Sigmoid colon (tissue), 7 donors: ENCODE data around the gene STRIP1. TPM values are rescaled to one million over a fixed set of nuclear protein-coding genes. Genes with fewer than 3 reads are reported as not detected.
A peak's percentile ranks its signal among the peaks of the same experiment; 100 is the strongest.

Experiments used
- DNase-seq: peaks from one replicate; pipeline ENCODE4 v3.0.0-alpha.2; 2019
- H3K27ac ChIP-seq, 4 donors: fragments of 200-600 bp; sonication (generic); one replicate each; pipeline ENCODE4 v1.5.1; 2016 to 2019; ENCODE audit warnings: mild to moderate bottlenecking in 1 of 4
- H3K27me3 ChIP-seq, 3 donors: fragments of 200-600 bp; sonication (generic); one replicate each; pipeline ENCODE4 v1.5.1; 2019; ENCODE audit warnings: mild to moderate bottlenecking in 1 of 3
- H3K36me3 ChIP-seq, 4 donors: fragments of 200-600 bp; sonication (generic); one replicate each; pipeline ENCODE4 v1.5.1; 2016 to 2019
- H3K4me1 ChIP-seq, 4 donors: fragments of 200-600 bp; sonication (generic); one replicate each; pipeline ENCODE4 v1.5.1; 2017 to 2019
- H3K4me3 ChIP-seq, 4 donors: fragments of 200-600 bp; sonication (generic); one replicate each; pipeline ENCODE4 v1.5.1; 2017 to 2019; ENCODE audit warnings: mild to moderate bottlenecking in 2 of 4, moderate library complexity in 1 of 4
- H3K9me3 ChIP-seq, 4 donors: fragments of 200-600 bp in 3 of 4; sonication (generic) in 3 of 4; one replicate each; pipeline versions ENCODE4 v1.5.1 to v1.6.1; 2013 to 2019
- EP300 ChIP-seq, 4 donors: sonication (generic); formaldehyde crosslinking; IDR thresholded peaks; one replicate each; pipeline ENCODE4 v1.6.1; 2017; ENCODE audit warnings: antibody characterized with exemption in 4 of 4
- POLR2A ChIP-seq, 2 donors: fragments of 450-650 bp; IDR thresholded peaks; one replicate each; pipeline ENCODE4 v1.6.1; 2016; ENCODE audit warnings: antibody characterized with exemption in 2 of 2, mild to moderate bottlenecking in 2 of 2, moderate library complexity in 2 of 2
- POLR2AphosphoS5 ChIP-seq, 4 donors: sonication (generic); formaldehyde crosslinking; IDR thresholded peaks; one replicate each; pipeline ENCODE4 v1.6.1; 2017; ENCODE audit warnings: antibody characterized with exemption in 4 of 4
- WGBS, 2 donors: extraction: QIAGEN DNeasy Blood & Tissue Kit; methylation state at CpG; one replicate each; pipeline ENCODE4 v1.1.7; 2013; 5-methylcytosine and 5-hydroxymethylcytosine counted together
- intact Hi-C: fragments of 100-400 bp; cut with DNase I; formaldehyde crosslinking; loops from one replicate; pipeline ENCODE4 v1.15.1; 2023
- polyA plus RNA-seq, 3 donors: library from polyadenylated mRNA; stranded (reverse); fragments of 200-250 nt; gene quantifications; one replicate each; pipeline ENCODE4 v1.2.3, GENCODE V29; 2013
- total RNA-seq, 4 donors: library from RNA; depleted of rRNA; stranded (reverse); fragments of >200 nt; gene quantifications; one replicate each; pipeline ENCODE4 v1.1.0, GENCODE V29; 2016
- TF ChIP-seq, protein P1 (sequence below), 4 experiments: fragments of 450-650 bp in 3 of 4; fragments of 200-600 bp in 1 of 4; IDR thresholded peaks; one replicate each; pipeline ENCODE4 v1.5.1; 2016 to 2019; ENCODE audit warnings: antibody characterized with exemption in 4 of 4, mild to moderate bottlenecking in 3 of 4, moderate library complexity in 2 of 4
- donor health status: healthy with polysubstance abuse.
- donor health status: Bipolar disorder and iron deficiency.
- donor health status: healthy.

Gene STRIP1
- total and polyA plus RNA-seq, 7 donors = 7.9 to 47.8 (median 32.8) TPM

DNA sequence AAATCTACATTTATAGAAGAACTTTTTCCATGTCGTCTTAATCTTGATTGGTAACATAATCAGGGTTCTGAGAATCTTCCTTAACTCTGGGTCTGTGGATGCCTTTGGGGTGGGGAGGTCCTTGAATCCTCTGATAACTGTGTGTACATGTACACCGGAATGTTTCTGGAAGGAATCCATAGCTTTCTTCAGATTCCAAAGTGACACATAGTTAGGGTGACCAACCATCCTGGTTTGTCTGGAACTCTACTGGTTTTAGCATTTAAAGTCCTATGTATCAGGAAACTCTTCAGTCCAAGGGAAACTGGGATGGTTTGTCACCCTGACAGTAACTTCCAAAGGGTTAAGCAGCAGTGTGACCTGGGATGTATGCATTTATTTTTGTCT lies 16.8 kb downstream of the STRIP1 start:
- TF ChIP-seq, protein P1, sequence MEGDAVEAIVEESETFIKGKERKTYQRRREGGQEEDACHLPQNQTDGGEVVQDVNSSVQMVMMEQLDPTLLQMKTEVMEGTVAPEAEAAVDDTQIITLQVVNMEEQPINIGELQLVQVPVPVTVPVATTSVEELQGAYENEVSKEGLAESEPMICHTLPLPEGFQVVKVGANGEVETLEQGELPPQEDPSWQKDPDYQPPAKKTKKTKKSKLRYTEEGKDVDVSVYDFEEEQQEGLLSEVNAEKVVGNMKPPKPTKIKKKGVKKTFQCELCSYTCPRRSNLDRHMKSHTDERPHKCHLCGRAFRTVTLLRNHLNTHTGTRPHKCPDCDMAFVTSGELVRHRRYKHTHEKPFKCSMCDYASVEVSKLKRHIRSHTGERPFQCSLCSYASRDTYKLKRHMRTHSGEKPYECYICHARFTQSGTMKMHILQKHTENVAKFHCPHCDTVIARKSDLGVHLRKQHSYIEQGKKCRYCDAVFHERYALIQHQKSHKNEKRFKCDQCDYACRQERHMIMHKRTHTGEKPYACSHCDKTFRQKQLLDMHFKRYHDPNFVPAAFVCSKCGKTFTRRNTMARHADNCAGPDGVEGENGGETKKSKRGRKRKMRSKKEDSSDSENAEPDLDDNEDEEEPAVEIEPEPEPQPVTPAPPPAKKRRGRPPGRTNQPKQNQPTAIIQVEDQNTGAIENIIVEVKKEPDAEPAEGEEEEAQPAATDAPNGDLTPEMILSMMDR (IDR thresholded peaks at IDR 0.05) = no peak
- TF ChIP-seq POLR2AphosphoS5 (IDR thresholded peaks at IDR 0.05) (no peak), POLR2A (IDR thresholded peaks at IDR 0.05) (no peak), EP300 (IDR thresholded peaks at IDR 0.05) (no peak)
- Histone ChIP-seq H3K4me3 (no peak overlapping the region), H3K4me1 (peaks cover 0 to 23% (median 21%) of the 10 kb centered on the region in 4 donors), H3K9me3 (no peaks in the 10 kb centered on the region), H3K36me3 (peaks cover 31 to 100% (median 64%) of the 10 kb centered on the region in 4 donors), H3K27me3 (no peaks in the 10 kb centered on the region), H3K27ac (no peak overlapping the region)
- intact Hi-C loops = no loop called here
- no peak for DNase-seq
- 88 to 94% methylated on average over 2 of the region's 2 CpGs for WGBS, 2 donors

DNA sequence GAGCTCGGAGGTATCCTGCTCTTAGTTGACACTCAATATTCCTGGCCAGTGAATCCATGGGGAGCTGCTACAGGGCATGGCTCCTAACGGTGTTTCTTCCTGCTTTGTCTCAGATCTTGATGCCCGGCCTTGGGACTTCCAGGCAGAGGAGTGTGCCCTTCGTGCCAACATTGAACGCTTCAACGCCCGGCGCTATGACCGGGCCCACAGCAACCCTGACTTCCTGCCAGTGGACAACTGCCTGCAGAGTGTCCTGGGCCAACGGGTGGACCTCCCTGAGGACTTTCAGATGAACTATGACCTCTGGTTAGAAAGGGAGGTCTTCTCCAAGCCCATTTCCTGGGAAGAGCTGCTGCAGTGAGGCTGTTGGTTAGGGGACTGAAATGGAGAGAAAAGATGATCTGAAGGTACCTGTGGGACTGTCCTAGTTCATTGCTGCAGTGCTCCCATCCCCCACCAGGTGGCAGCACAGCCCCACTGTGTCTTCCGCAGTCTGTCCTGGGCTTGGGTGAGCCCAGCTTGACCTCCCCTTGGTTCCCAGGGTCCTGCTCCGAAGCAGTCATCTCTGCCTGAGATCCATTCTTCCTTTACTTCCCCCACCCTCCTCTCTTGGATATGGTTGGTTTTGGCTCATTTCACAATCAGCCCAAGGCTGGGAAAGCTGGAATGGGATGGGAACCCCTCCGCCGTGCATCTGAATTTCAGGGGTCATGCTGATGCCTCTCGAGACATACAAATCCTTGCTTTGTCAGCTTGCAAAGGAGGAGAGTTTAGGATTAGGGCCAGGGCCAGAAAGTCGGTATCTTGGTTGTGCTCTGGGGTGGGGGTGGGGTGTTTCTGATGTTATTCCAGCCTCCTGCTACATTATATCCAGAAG lies 19.4 kb downstream of the STRIP1 start:
- WGBS, 2 donors = 64 to 80% methylated on average over 16 of the region's 16 CpGs
- Histone ChIP-seq H3K9me3 (no peaks in the 10 kb centered on the region), H3K4me3 (no peak overlapping the region), H3K27me3 (no peaks in the 10 kb centered on the region), H3K4me1 (peaks cover 0 to 42% (median 34%) of the 10 kb centered on the region in 4 donors), H3K27ac (no peak overlapping the region), H3K36me3 (peaks cover 20 to 100% (median 49%) of the 10 kb centered on the region in 4 donors)
- intact Hi-C loops = loop anchor here (1.0 kb wide), 1 partner anchor 52 kb away; no protein-coding TSS in a partner anchor
- peak; percentile 80 for DNase-seq
- no peak for TF ChIP-seq POLR2AphosphoS5 (IDR thresholded peaks at IDR 0.05)
- TF ChIP-seq, protein P1 (IDR thresholded peaks at IDR 0.05) = peak; percentile 68 to 98 (median 86)

GRCh38 chr1:110055493-110056284 lies 21.3 kb downstream of the STRIP1 start:
- no peak for DNase-seq
- no peak for TF ChIP-seq POLR2A (IDR thresholded peaks at IDR 0.05)
- no peak for TF ChIP-seq EP300 (IDR thresholded peaks at IDR 0.05)
- TF ChIP-seq POLR2AphosphoS5 (IDR thresholded peaks at IDR 0.05) = no peak
- TF ChIP-seq, protein P1 (IDR thresholded peaks at IDR 0.05) = no peak
- 42 to 77% methylated on average over 5 of the region's 5 CpGs for WGBS, 2 donors
- Histone ChIP-seq H3K36me3 (peaks cover 13 to 83% (median 40%) of the 10 kb centered on the region in 4 donors), H3K4me3 (no peak overlapping the region), H3K27ac (peak overlapping the region in 3 of 4 donors; percentile 37 to 51 (median 43)), H3K9me3 (no peaks in the 10 kb centered on the region), H3K4me1 (peaks cover 0 to 29% (median 18%) of the 10 kb centered on the region in 4 donors), H3K27me3 (no peaks in the 10 kb centered on the region)
- intact Hi-C loops = no loop called here

DNA sequence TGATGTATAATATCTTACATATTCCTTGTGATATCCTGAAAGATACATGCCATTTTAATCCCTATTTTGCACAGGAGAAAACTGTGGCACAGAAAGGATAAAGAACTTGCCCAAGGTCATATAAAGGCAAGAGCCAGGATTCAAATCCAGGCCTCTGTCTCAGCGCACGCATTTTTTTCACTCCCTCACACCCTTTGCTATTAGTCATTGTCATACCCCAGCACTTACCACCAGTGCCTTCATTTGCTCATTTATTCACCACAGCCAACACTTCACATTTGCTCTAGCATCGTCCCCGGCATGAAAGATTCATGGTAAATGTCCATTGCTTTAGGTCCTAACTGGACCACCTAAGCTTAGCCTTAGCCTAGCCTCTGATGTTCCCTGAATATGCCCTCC lies 21.9 kb downstream of the STRIP1 start:
- H3K27ac ChIP-seq = peak overlapping the region in 3 of 4 donors; percentile 37 to 51 (median 43)
- no peaks in the 10 kb centered on the region for H3K27me3 ChIP-seq
- H3K9me3 ChIP-seq = no peaks in the 10 kb centered on the region
- WGBS, 2 donors = 72 to 92% methylated on average over 4 of the region's 4 CpGs
- H3K4me1 ChIP-seq = peaks cover 0 to 29% (median 18%) of the 10 kb centered on the region in 4 donors
- intact Hi-C loops = no loop called here
- peaks cover 13 to 77% (median 36%) of the 10 kb centered on the region in 4 donors for H3K36me3 ChIP-seq
- TF ChIP-seq, protein P1 (IDR thresholded peaks at IDR 0.05) = no peak
- TF ChIP-seq EP300 (IDR thresholded peaks at IDR 0.05) = no peak
- no peak for TF ChIP-seq POLR2AphosphoS5 (IDR thresholded peaks at IDR 0.05)
- no peak for TF ChIP-seq POLR2A (IDR thresholded peaks at IDR 0.05)
- DNase-seq = no peak
- H3K4me3 ChIP-seq = no peak overlapping the region
